HCT116 (cell line): Measurements from ENCODE around the gene AGK. TPM values are rescaled to one million over a fixed set of nuclear protein-coding genes. Genes with fewer than 3 reads are reported as not detected.

Source experiments
- ATAC-seq: fragments of 200-7000 bp; cut with Tn5 transposase; 2 replicates; pipeline ENCODE4 v1.9.1; 2020; ENCODE audit warnings: mild to moderate bottlenecking, moderate library complexity
- BruUV-seq: library from RNA; stranded (reverse); fragments of 400-500 nt; replicated peaks from 2 replicates; lab custom pipeline; 2021; lab: Mats Ljungman, UMichigan
- CTCF ChIA-PET: fragments of 300-600 bp; sonication (Branson Sonifier 250); formaldehyde crosslinking; loops from one replicate; lab custom pipeline; 2021; ENCODE audit warnings: antibody characterized with exemption; lab: Charles Lee
- POLR2A ChIA-PET: fragments of 300-600, 350-600 bp; sonication (Branson Sonifier 250); formaldehyde crosslinking; loops from one replicate; lab custom pipeline; 2021; ENCODE audit warnings: antibody characterized with exemption; lab: Charles Lee
- RAD21 ChIA-PET, 2 experiments: fragments of 300-600 bp; sonication (Branson Sonifier 250); formaldehyde crosslinking; loops; one replicate each; lab custom pipeline; 2023; ENCODE audit warnings: low total read pairs in 2 of 2; ENCODE audit not compliant: uncharacterized antibody in 2 of 2, unreplicated experiment in 2 of 2, low non-redundant PET in 1 of 2; lab: Charles Lee
- DNase-seq: peaks from one replicate; pipeline ENCODE4 v3.0.0-alpha.2; 2010; ENCODE audit warnings: low read depth, low spot score
- H2AFZ ChIP-seq: fragments of 200-600 bp; shearing (Covaris generic), sonication (generic); 2 replicates; pipeline ENCODE4 v1.6.1; 2017; ENCODE audit warnings: low read depth, mixed run types, mixed read lengths, antibody characterized with exemption, low read length; ENCODE audit not compliant: poor library complexity, severe bottlenecking
- H3K27ac ChIP-seq: 2 replicates; pipeline ENCODE4 v1.5.1; 2012; ENCODE audit warnings: low read depth, low read length
- H3K27me3 ChIP-seq: fragments of 200-600 bp; sonication (generic); 2 replicates; pipeline ENCODE4 v1.6.1; 2016; ENCODE audit warnings: mixed run types, low read length, mixed read lengths; ENCODE audit not compliant: insufficient read depth
- H3K36me3 ChIP-seq, 2 experiments: fragments of 200-500 bp in 1 of 2; fragments of 200-600 bp in 1 of 2; sonication (Bioruptor generic) in 1 of 2; sonication (generic) in 1 of 2; 2 replicates each; pipeline versions ENCODE4 v1.5.1 to v1.6.1; 2014 to 2016; ENCODE audit warnings: low read length in 2 of 2, inconsistent platforms in 1 of 2, mixed read lengths in 1 of 2, mixed run types in 1 of 2; ENCODE audit not compliant: insufficient read depth in 2 of 2, control insufficient read depth in 1 of 2
- H3K4me1 ChIP-seq, 2 experiments: fragments of 200-600 bp in 1 of 2; sonication (generic) in 1 of 2; 2 replicates each; pipeline versions ENCODE4 v1.5.1 to v1.6.1; 2012 to 2017; ENCODE audit warnings: low read length in 2 of 2, inconsistent platforms in 1 of 2, mild to moderate bottlenecking in 1 of 2, mixed read lengths in 1 of 2, mixed run types in 1 of 2, moderate library complexity in 1 of 2; ENCODE audit not compliant: insufficient read depth in 2 of 2, control insufficient read depth in 1 of 2
- H3K4me2 ChIP-seq: fragments of 200-600 bp; sonication (generic); 2 replicates; pipeline ENCODE4 v1.6.1; 2017; ENCODE audit warnings: mixed run types, low read length, mixed read lengths
- H3K4me3 ChIP-seq, 2 experiments: fragments of 200-600 bp in 1 of 2; sonication (generic) in 1 of 2; replicated peaks in 1 of 2; 2 replicates each; pipeline ENCODE4 v1.5.1; 2011 to 2016; ENCODE audit warnings: low read length in 2 of 2, control low read depth in 1 of 2, low read depth in 1 of 2, mild to moderate bottlenecking in 1 of 2, mixed read lengths in 1 of 2, mixed run types in 1 of 2
- H3K79me2 ChIP-seq: fragments of 200-600 bp; sonication (generic); 2 replicates; pipeline ENCODE4 v1.6.1; 2017; ENCODE audit warnings: mild to moderate bottlenecking, mixed run types, low read length, moderate library complexity, mixed read lengths; ENCODE audit not compliant: insufficient read depth
- H3K9ac ChIP-seq: fragments of 200-600 bp; sonication (generic); 2 replicates; pipeline ENCODE4 v1.6.1; 2016; ENCODE audit warnings: low read length, mixed read lengths
- H3K9me2 ChIP-seq: fragments of 200-600 bp; sonication (generic), shearing (Covaris generic); 2 replicates; pipeline ENCODE4 v1.6.1; 2017; ENCODE audit warnings: mixed run types, mild to moderate bottlenecking, moderate library complexity; ENCODE audit not compliant: insufficient read depth
- H3K9me3 ChIP-seq, 2 experiments: fragments of 200-500 bp in 1 of 2; fragments of 200-600 bp in 1 of 2; sonication (Bioruptor generic) in 1 of 2; sonication (generic) in 1 of 2; 2 replicates each; pipeline ENCODE4 v1.6.1; 2014 to 2017; ENCODE audit warnings: low read length in 2 of 2, mixed read lengths in 2 of 2, inconsistent platforms in 1 of 2, low read depth in 1 of 2, mild to moderate bottlenecking in 1 of 2, mixed run types in 1 of 2, moderate library complexity in 1 of 2; ENCODE audit not compliant: control insufficient read depth in 1 of 2, insufficient read depth in 1 of 2
- H4K20me1 ChIP-seq: fragments of 200-600 bp; sonication (generic), shearing (Covaris generic); 2 replicates; pipeline ENCODE4 v1.6.1; 2017; ENCODE audit warnings: mixed run types, mild to moderate bottlenecking, moderate library complexity; ENCODE audit not compliant: insufficient read depth
- CBX3 ChIP-seq: IDR thresholded peaks from 2 replicates; pipeline ENCODE4 v1.6.1; 2012; ENCODE audit warnings: low read depth
- CEBPB ChIP-seq: IDR thresholded peaks from 2 replicates; pipeline ENCODE4 v1.6.1; 2012; ENCODE audit warnings: low read depth
- EGR1 ChIP-seq: IDR thresholded peaks from 2 replicates; pipeline ENCODE4 v1.6.1; 2012; ENCODE audit warnings: low read depth
- EZH2phosphoT487 ChIP-seq: fragments of 200-600 bp; IDR thresholded peaks from 2 replicates; pipeline ENCODE4 v1.6.1; 2018; ENCODE audit warnings: antibody characterized with exemption, borderline replicate concordance
- JUND ChIP-seq: IDR thresholded peaks from 2 replicates; pipeline ENCODE4 v1.6.1; 2012
- POLR2A ChIP-seq: IDR thresholded peaks from 2 replicates; pipeline ENCODE4 v1.7.0; 2011; ENCODE audit warnings: borderline replicate concordance; ENCODE audit not compliant: insufficient read depth, insufficient read length; ENCODE audit errors: extremely low read depth
- RAD21 ChIP-seq: IDR thresholded peaks from 2 replicates; pipeline ENCODE4 v1.6.1; 2012; ENCODE audit warnings: low read depth, mild to moderate bottlenecking
- SP1 ChIP-seq: IDR thresholded peaks from 2 replicates; pipeline ENCODE4 v1.6.1; 2012; ENCODE audit warnings: low read depth
- SRF ChIP-seq: IDR thresholded peaks from 2 replicates; pipeline ENCODE4 v1.6.1; 2012; ENCODE audit warnings: low read depth
- TCF7L2 ChIP-seq: IDR thresholded peaks from 2 replicates; pipeline ENCODE4 v1.7.0; 2011; ENCODE audit warnings: borderline replicate concordance, inconsistent platforms; ENCODE audit not compliant: insufficient read depth, insufficient read length; ENCODE audit errors: extremely low read depth
- ZFX ChIP-seq: fragments of 450-650 bp; IDR thresholded peaks from 2 replicates; pipeline ENCODE4 v1.6.1; 2017
- intact Hi-C: fragments of 100-400 bp; cut with micrococcal nuclease; formaldehyde crosslinking; loops from 2 replicates; pipeline ENCODE4 v1.10.0; 2022
- total RNA-seq: library from RNA; stranded (reverse); gene quantifications from one replicate; pipeline ENCODE4 v1.2.1, GENCODE V29; 2021; ENCODE audit not compliant: unreplicated experiment
- TF ChIP-seq, protein P1 (sequence below): IDR thresholded peaks from 2 replicates; pipeline ENCODE4 v1.6.1; 2012
- TF ChIP-seq, protein P2 (sequence below), 3 experiments: fragments of 200-600 bp in 1 of 3; sonication (generic) in 1 of 3; IDR thresholded peaks in 2 of 3; conservative IDR thresholded peaks in 1 of 3; 2 replicates each; pipeline ENCODE4 v1.5.1; 2012 to 2017; ENCODE audit warnings: low read depth in 2 of 3, low read length in 2 of 3, antibody characterized with exemption in 1 of 3, borderline replicate concordance in 1 of 3, control low read depth in 1 of 3, mild to moderate bottlenecking in 1 of 3, mixed read lengths in 1 of 3, mixed run types in 1 of 3, moderate library complexity in 1 of 3; ENCODE audit not compliant: insufficient read depth in 1 of 3

The AGK gene
- total RNA-seq, 1 experiment from 2014 or later, result 36.3 TPM

DNA sequence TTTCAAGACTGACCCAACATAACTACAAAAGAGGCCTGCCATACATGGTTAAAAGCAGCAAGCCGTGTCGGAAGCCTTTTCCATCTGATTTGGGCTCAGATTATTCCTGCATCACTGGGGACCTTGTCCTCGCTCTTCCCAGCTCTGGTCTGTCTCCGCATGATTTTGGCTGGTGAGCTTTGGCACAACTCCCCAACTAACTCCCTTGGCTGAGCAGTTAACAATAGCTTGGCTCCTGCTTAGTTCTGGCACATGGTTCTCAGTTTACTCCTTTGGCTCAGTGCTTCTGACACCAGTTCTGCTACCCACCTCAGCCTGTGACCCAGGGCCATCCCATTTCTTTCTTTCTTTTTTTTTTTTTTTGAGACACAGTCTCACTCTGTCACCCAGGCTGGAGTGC is 17.0 kb downstream of the AGK start:
- Histone ChIP-seq H3K9ac (no peak overlapping the region), H3K9me2 (no peaks in the 10 kb centered on the region), H4K20me1 (peaks cover 2% of the 10 kb centered on the region; the same call in 1 of the 2 replicates), H3K4me2 (no peak overlapping the region), H2AFZ (no peak overlapping the region), H3K4me3 (no peak overlapping the region), H3K79me2 (no peaks in the 10 kb centered on the region; the same call in 1 of the 2 replicates), H3K27ac (no peak overlapping the region), H3K27me3 (no peaks in the 10 kb centered on the region), H3K4me1 (no peaks in the 10 kb centered on the region), H3K36me3 (peaks cover 0 to 17% of the 10 kb centered on the region in 2 experiments; a peak in 1 of 4 replicates), H3K9me3 (no peaks in the 10 kb centered on the region)
- no TSS peak for BruUV-seq
- intact Hi-C loops, result no loop called here
- TF ChIP-seq TCF7L2 (no peak), SP1 (no peak), EZH2phosphoT487 (no peak), JUND (no peak), POLR2A (no peak), CEBPB (no peak), RAD21 (no peak), SRF (no peak), EGR1 (no peak), ZFX (no peak), CBX3 (no peak)
- TF ChIP-seq, protein P1, sequence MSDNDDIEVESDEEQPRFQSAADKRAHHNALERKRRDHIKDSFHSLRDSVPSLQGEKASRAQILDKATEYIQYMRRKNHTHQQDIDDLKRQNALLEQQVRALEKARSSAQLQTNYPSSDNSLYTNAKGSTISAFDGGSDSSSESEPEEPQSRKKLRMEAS, result no peak
- TF ChIP-seq, protein P2, sequence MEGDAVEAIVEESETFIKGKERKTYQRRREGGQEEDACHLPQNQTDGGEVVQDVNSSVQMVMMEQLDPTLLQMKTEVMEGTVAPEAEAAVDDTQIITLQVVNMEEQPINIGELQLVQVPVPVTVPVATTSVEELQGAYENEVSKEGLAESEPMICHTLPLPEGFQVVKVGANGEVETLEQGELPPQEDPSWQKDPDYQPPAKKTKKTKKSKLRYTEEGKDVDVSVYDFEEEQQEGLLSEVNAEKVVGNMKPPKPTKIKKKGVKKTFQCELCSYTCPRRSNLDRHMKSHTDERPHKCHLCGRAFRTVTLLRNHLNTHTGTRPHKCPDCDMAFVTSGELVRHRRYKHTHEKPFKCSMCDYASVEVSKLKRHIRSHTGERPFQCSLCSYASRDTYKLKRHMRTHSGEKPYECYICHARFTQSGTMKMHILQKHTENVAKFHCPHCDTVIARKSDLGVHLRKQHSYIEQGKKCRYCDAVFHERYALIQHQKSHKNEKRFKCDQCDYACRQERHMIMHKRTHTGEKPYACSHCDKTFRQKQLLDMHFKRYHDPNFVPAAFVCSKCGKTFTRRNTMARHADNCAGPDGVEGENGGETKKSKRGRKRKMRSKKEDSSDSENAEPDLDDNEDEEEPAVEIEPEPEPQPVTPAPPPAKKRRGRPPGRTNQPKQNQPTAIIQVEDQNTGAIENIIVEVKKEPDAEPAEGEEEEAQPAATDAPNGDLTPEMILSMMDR (IDR thresholded peaks at IDR 0.05 in 2 of 3, conservative IDR thresholded peaks at IDR 0.05 in 1 of 3; ENCODE audit: borderline replicate concordance in 1 of 3, insufficient read depth in 1 of 3, low read depth in 2 of 3, low read length in 2 of 3), result no peak
- no peak for DNase-seq
- no peak for ATAC-seq
- CTCF ChIA-PET, result no interaction called here
- RAD21 ChIA-PET, result no interaction called here
- POLR2A ChIA-PET, result interaction anchor here (0.7 kb wide), 1 partner anchor 943 kb away, joined by 3 read pairs; no protein-coding TSS in a partner anchor
